Cardiac fibroblast (primary cell): ENCODE results near the gene GPATCH2.
A peak's percentile ranks its signal among the peaks of the same experiment; 100 is the strongest.

Experiments used
- DNase-seq, 2 donors: peaks; one replicate each; pipeline versions ENCODE4 v3.0.0 to v3.0.0-alpha.2; 2010; ENCODE audit warnings: low read depth in 2 of 2
- H3K4me3 ChIP-seq, 2 donors: replicated peaks in 1 of 2; 1 replicate in 1 of 2; 2 replicates in 1 of 2; pipeline ENCODE4 v1.5.1; 2011; ENCODE audit warnings: low read depth in 2 of 2, low read length in 2 of 2, mild to moderate bottlenecking in 2 of 2, moderate library complexity in 1 of 2
- TF ChIP-seq, protein P1 (sequence below): IDR thresholded peaks from one replicate; pipeline ENCODE4 v1.5.1; 2011; ENCODE audit warnings: low read depth, mild to moderate bottlenecking, low read length, inconsistent platforms

The GPATCH2 gene

DNA sequence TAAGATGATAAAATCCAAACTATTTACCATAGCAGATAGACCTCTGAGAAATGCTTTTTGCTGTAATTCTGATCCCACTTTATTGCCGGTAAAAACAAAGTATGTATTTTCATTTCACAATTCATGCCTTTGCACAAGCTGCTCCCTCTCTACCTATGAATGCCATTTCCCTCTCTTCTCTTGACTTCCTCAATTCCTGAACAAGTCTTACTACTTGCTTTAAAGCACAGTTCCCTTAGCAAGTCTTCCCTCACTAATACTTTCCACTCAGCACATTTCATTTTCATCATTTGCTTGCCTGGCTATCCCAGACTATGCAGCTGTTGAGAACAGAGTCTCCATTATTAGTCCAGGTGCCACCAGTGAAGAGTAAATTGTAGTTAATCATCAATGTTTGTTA, 13.8 kb downstream of the GPATCH2 start:
- H3K4me3 ChIP-seq: no peak overlapping the region
- TF ChIP-seq, protein P1, sequence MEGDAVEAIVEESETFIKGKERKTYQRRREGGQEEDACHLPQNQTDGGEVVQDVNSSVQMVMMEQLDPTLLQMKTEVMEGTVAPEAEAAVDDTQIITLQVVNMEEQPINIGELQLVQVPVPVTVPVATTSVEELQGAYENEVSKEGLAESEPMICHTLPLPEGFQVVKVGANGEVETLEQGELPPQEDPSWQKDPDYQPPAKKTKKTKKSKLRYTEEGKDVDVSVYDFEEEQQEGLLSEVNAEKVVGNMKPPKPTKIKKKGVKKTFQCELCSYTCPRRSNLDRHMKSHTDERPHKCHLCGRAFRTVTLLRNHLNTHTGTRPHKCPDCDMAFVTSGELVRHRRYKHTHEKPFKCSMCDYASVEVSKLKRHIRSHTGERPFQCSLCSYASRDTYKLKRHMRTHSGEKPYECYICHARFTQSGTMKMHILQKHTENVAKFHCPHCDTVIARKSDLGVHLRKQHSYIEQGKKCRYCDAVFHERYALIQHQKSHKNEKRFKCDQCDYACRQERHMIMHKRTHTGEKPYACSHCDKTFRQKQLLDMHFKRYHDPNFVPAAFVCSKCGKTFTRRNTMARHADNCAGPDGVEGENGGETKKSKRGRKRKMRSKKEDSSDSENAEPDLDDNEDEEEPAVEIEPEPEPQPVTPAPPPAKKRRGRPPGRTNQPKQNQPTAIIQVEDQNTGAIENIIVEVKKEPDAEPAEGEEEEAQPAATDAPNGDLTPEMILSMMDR: no peak
- DNase-seq: no peak

DNA sequence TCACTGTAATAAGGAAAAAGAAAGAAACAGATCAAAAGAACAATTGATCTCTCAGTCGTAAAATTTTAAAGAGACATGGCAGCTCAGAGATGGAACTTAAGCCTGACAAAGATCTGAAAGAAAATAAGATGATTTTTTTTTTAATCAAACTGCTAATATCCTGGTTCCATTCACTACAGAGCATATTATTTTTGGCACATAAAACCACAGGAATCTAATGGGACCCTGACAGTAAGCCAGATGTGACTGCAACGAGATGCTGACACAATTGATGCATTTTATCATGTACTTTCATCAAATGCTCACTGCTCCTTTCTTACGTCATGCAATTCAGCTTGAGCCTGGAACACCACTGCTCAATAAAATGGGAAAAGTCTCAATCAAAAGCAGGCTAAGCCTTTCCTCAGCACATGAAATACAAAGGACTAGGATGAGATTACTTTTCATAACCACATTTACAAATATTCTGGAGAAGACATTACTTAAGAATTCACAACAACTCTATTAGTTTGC, 16.6 kb downstream of the GPATCH2 start:
- DNase-seq: peak; percentile 20 to 44
- no peak overlapping the region for H3K4me3 ChIP-seq
- TF ChIP-seq, protein P1: no peak

DNA sequence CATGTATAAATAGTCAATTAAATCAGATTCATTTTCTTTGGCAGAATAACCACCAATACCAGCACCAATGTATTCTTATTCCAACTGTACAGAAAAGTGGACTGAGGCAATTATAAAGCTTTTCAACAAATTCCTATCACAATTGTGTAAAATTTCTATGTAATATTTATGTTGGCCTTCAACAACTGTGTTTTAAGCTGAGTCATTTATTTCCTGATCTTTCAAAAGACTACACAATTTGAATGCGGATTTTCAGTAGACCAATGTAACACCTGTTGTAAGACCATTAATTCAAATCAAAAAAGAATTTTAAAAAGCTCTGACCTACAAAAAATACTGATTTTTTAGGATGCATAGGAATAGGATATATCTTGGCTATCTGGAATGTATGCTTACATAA, 25.5 kb downstream of the GPATCH2 start:
- no peak overlapping the region for H3K4me3 ChIP-seq
- TF ChIP-seq, protein P1: no peak
- DNase-seq: peak in 1 of 2 donors; percentile 46

DNA sequence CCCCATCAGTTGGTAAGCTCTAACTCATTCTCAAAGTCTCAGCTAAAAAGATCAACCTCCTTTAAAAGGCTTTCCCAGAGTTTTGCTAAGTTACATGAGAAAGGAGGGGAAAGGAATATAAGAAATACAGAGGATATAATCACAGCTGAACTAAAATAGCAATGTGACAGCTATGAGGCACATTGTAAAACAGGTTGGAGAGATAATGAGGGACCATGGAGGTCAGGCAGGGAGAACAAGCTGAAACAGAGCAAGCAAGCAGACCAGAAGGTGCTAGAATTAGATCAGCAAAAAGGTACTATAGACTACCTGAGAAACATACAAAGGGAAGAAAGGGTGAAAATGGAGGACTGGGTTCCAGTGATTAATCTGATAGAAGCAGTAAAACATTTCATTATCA, 28.5 kb downstream of the GPATCH2 start:
- no peak for DNase-seq
- no peak overlapping the region for H3K4me3 ChIP-seq
- TF ChIP-seq, protein P1: no peak

DNA sequence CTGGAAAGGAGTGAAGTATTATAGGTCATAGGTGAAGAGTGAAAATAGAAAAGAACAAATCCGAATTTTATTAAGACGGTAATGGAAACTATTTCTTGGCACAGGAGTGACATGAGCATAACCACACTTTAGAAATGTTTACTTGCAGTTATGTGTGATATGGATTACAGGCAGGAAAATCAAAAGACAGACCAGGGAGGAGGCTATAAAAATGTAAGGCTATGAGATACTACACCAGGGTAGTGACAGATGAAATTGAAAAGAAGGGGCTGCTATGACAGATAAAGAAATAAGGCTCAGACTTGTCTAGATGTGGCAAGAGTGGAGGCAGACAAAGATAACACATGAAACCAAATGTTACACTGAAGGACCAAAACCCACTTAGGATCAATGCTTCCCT, 31.7 kb downstream of the GPATCH2 start:
- no peak overlapping the region for H3K4me3 ChIP-seq
- peak in 1 of 2 donors; percentile 35 for DNase-seq
- TF ChIP-seq, protein P1: no peak

DNA sequence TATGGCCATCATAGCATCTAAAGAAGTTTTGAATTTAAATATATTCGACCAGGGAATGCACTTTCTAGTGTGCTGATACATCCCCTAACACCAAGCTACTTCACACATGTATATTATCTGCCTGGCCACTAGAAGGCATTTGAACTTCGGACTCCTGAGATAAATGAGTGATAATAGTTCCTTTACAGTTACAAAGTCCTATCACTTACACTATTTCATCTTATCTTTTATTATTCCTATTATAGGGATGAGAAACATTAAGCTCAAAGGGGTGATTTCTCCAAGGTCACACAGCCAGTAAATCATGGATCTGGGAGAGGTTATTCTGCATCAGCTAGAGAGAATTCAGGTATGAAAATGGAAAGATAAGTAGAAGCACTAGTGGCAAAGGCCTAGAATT, 40.3 kb downstream of the GPATCH2 start:
- H3K4me3 ChIP-seq: no peak overlapping the region
- no peak for DNase-seq
- TF ChIP-seq, protein P1: no peak

DNA sequence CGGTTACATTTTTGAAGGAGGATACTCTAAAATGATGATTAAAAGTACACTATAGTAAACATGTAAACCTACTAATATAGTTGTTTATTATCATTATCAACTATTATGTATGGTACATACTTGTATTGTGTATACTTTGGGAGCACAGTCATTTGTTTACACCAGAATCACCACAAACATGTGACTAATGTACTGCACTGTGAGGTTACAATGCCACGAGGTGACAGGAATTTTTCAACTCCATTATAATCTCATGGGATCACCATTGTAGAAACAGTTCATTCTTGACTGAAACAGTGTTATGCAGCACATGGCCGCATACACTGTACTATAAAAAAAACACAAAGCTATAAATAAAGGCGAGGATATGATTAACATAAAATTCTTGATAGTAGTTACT, 44.3 kb downstream of the GPATCH2 start:
- TF ChIP-seq, protein P1: no peak
- DNase-seq: peak in 1 of 2 donors; percentile 34
- no peak overlapping the region for H3K4me3 ChIP-seq
